ENCODE data around the gene MBOAT2. TPM values are rescaled to one million over a fixed set of nuclear protein-coding genes. Genes with fewer than 3 reads are reported as not detected.
"Not testable (repeated sequence)": the region's sequence is repeated elsewhere in the genome, so short reads cannot be mapped to it uniquely, and the experiment has no call there.

MBOAT2 gene
- total RNA-seq, 2 experiments from 2014 or later = 2.7 to 3.5 TPM

GRCh38 chr2:8966123-8966908 lies 37.2 kb downstream of the MBOAT2 start:
- POLR2A ChIA-PET = no interaction called here
- CTCF ChIA-PET = no interaction called here

GRCh38 chr2:8965216-8965969 lies 38.1 kb downstream of the MBOAT2 start:
- ChIA-PET POLR2A (no interaction called here), CTCF (no interaction called here)

GRCh38 chr2:8962890-8963289 lies 40.6 kb downstream of the MBOAT2 start:
- ChIA-PET POLR2A (no interaction called here), CTCF (no interaction called here)

GRCh38 chr2:8957628-8958027 lies 45.9 kb downstream of the MBOAT2 start:
- ChIA-PET CTCF (no interaction called here), POLR2A (no interaction called here)

GRCh38 chr2:8956774-8957173 lies 46.7 kb downstream of the MBOAT2 start:
- CTCF ChIA-PET = no interaction called here
- POLR2A ChIA-PET = no interaction called here

GRCh38 chr2:8954990-8955389 lies 48.5 kb downstream of the MBOAT2 start:
- POLR2A ChIA-PET = no interaction called here
- CTCF ChIA-PET = no interaction called here

GRCh38 chr2:8953525-8953924 lies 50.0 kb downstream of the MBOAT2 start:
- POLR2A ChIA-PET = no interaction called here
- CTCF ChIA-PET = no interaction called here

GRCh38 chr2:8939486-8940114 lies 63.9 kb downstream of the MBOAT2 start:
- CTCF ChIA-PET = no interaction called here
- POLR2A ChIA-PET = no interaction called here

GRCh38 chr2:8938384-8938783 lies 65.1 kb downstream of the MBOAT2 start:
- ChIA-PET POLR2A (no interaction called here), CTCF (no interaction called here)

- POLR2A ChIA-PET = no interaction called here
- CTCF ChIA-PET = no interaction called here
Measured at GRCh38 chr2:8935982-8936381, 67.5 kb downstream of the MBOAT2 start.

- ChIA-PET CTCF (no interaction called here), POLR2A (no interaction called here)
Measured at GRCh38 chr2:8934338-8934737, 69.1 kb downstream of the MBOAT2 start.

- ChIA-PET CTCF (no interaction called here), POLR2A (no interaction called here)
Measured at GRCh38 chr2:8932702-8933101, 70.8 kb downstream of the MBOAT2 start.

- CTCF ChIA-PET, POLR2A ChIA-PET: not testable (repeated sequence)
Measured at GRCh38 chr2:8930185-8930584, 73.3 kb downstream of the MBOAT2 start.

GRCh38 chr2:8929128-8929527 lies 74.4 kb downstream of the MBOAT2 start:
- CTCF ChIA-PET = no interaction called here
- POLR2A ChIA-PET = no interaction called here

GRCh38 chr2:8927510-8928455 lies 75.7 kb downstream of the MBOAT2 start:
- POLR2A ChIA-PET = no interaction called here
- CTCF ChIA-PET = interaction anchor here (0.5 kb wide), 1 partner anchor 243 kb away, joined by 3 read pairs; no protein-coding TSS in a partner anchor

- POLR2A ChIA-PET = no interaction called here
- CTCF ChIA-PET = no interaction called here
Measured at GRCh38 chr2:8926356-8926755, 77.1 kb downstream of the MBOAT2 start.

- ChIA-PET POLR2A (no interaction called here), CTCF (no interaction called here)
Measured at GRCh38 chr2:8925411-8925810, 78.1 kb downstream of the MBOAT2 start.

- ChIA-PET POLR2A (interaction anchor here (0.6 kb wide), 1 partner anchor 86 kb away, joined by 9 read pairs; the partner anchor contains the start of gene KIDINS220), CTCF (no interaction called here)
Measured at GRCh38 chr2:8923183-8923582, 80.3 kb downstream of the MBOAT2 start.

GRCh38 chr2:8922431-8922830 lies 81.1 kb downstream of the MBOAT2 start:
- ChIA-PET POLR2A (interaction anchor here (0.6 kb wide), 1 partner anchor 85 kb away, joined by 9 read pairs; the partner anchor contains the start of gene KIDINS220), CTCF (no interaction called here)

- ChIA-PET CTCF (interaction anchor here (1.0 kb wide), 1 partner anchor 15 kb away, joined by 3 read pairs; no protein-coding TSS in a partner anchor), POLR2A (no interaction called here)
Measured at GRCh38 chr2:8918412-8918811, 85.1 kb downstream of the MBOAT2 start.
